Large intestine (tissue), 3 donors: Measurements from ENCODE around the gene CD207. TPM values are rescaled to one million over a fixed set of nuclear protein-coding genes. Genes with fewer than 3 reads are reported as not detected.
"Not testable (repeated sequence)": the region's sequence is repeated elsewhere in the genome, so short reads cannot be mapped to it uniquely, and the experiment has no call there.

Experiments
- DNase-seq, 2 donors: peaks; one replicate each; pipeline versions ENCODE4 v3.0.0 to v3.0.0-alpha.2; 2013
- H3K27ac ChIP-seq: one replicate; pipeline ENCODE4 v1.5.1; 2013; ENCODE audit warnings: low read length
- H3K27me3 ChIP-seq: 2 replicates; pipeline ENCODE4 v1.6.1; 2013; ENCODE audit warnings: low read length; ENCODE audit not compliant: control insufficient read depth, insufficient read depth
- H3K36me3 ChIP-seq: 2 replicates; pipeline ENCODE4 v1.6.1; 2013; ENCODE audit warnings: low read length; ENCODE audit not compliant: control insufficient read depth, insufficient read depth
- H3K4me1 ChIP-seq: one replicate; pipeline ENCODE4 v1.6.1; 2013; ENCODE audit warnings: low read length; ENCODE audit not compliant: control insufficient read depth, insufficient read depth
- H3K4me3 ChIP-seq: one replicate; pipeline ENCODE4 v1.5.1; 2013; ENCODE audit warnings: low read length
- H3K9me3 ChIP-seq: one replicate; pipeline ENCODE4 v1.6.1; 2013; ENCODE audit warnings: mild to moderate bottlenecking, low read depth, low read length, moderate library complexity; ENCODE audit not compliant: control insufficient read depth
- WGBS: methylation state at CpG from one replicate; pipeline ENCODE4 v1.1.5; 2013; ENCODE audit warnings: low lambda C conversion rate; ENCODE audit not compliant: insufficient coverage; 5-methylcytosine and 5-hydroxymethylcytosine counted together
- polyA plus RNA-seq: library from polyadenylated mRNA; unstranded; fragments of 120-200 nt; gene quantifications from one replicate; pipeline ENCODE4 v1.2.1, GENCODE V29; 2013

Gene CD207
- polyA plus RNA-seq, 1 donor: 1.9 TPM

- Histone ChIP-seq H3K27me3 (peaks cover 8% of the 10 kb centered on the region), H3K36me3 (no peaks in the 10 kb centered on the region), H3K27ac (no peak overlapping the region), H3K4me3 (no peak overlapping the region), H3K9me3 (no peaks in the 10 kb centered on the region), H3K4me1 (no peaks in the 10 kb centered on the region)
- WGBS: no CpG with 5 or more reads among the region's 12 CpGs
- no peak for DNase-seq
Measured at GRCh38 chr2:70808983-70809958, 26.3 kb downstream of the CD207 start.

- 94% methylated on average over 4 of the region's 4 CpGs for WGBS
- DNase-seq: no peak
- Histone ChIP-seq H3K27ac (no peak overlapping the region), H3K4me3 (no peak overlapping the region), H3K27me3 (peaks cover 5% of the 10 kb centered on the region), H3K9me3 (no peaks in the 10 kb centered on the region), H3K4me1 (no peaks in the 10 kb centered on the region), H3K36me3 (no peaks in the 10 kb centered on the region)
Measured at GRCh38 chr2:70807828-70808118, 27.8 kb downstream of the CD207 start.

- no peak for DNase-seq
- no CpG with 5 or more reads among the region's 6 CpGs for WGBS
- Histone ChIP-seq H3K27ac (no peak overlapping the region), H3K36me3 (no peaks in the 10 kb centered on the region), H3K4me3 (no peak overlapping the region), H3K9me3 (no peaks in the 10 kb centered on the region), H3K27me3 (peaks cover 5% of the 10 kb centered on the region), H3K4me1 (no peaks in the 10 kb centered on the region)
Measured at GRCh38 chr2:70807102-70807827, 28.4 kb downstream of the CD207 start.

DNA sequence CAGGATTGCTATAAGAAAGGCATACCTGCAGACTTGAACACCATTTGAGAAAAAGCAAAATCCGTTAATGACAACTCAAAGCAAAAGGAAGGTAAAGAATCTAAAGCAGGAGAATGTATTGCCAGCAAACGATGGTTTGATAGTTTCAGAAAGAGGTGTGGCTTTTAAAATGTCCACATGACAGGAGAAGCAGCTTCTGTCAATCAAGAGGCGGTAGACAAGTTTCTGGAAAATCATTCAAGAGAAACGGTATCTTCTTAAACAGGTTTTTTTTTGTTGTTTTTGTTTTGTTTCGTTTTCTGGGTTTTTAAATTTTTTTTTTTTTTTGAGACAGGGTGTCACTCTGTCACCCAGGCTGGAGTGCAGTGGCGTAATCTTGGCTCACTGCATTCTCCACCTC lies 29.0 kb downstream of the CD207 start:
- no peaks in the 10 kb centered on the region for H3K36me3 ChIP-seq
- no peaks in the 10 kb centered on the region for H3K4me1 ChIP-seq
- H3K27me3 ChIP-seq: peaks cover 10% of the 10 kb centered on the region
- H3K9me3 ChIP-seq: no peaks in the 10 kb centered on the region
- H3K27ac ChIP-seq: no peak overlapping the region
- no peak for DNase-seq
- H3K4me3 ChIP-seq: no peak overlapping the region
- 67% methylated on average over 3 of the region's 6 CpGs for WGBS

DNA sequence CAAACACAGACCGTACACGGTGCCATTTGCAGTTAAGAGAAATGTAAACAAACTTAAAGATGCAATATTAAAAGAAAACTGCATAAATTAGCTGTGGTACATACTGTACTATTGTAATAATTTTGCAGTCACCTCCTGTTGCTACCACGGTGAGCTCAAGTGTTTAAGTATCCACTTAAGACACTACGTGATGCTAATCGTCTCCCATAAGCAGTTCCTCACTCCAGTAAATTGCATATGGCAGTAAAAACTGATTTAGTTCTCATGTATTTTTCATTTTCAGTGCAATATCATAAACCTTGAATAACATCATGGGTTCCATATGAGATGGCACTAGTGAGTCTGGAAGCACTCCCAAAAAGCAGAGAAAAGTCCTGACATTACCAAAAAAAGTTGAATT lies 29.6 kb downstream of the CD207 start:
- Histone ChIP-seq H3K36me3 (no peaks in the 10 kb centered on the region), H3K9me3 (no peaks in the 10 kb centered on the region), H3K27ac (no peak overlapping the region), H3K4me3 (no peak overlapping the region), H3K27me3 (peaks cover 13% of the 10 kb centered on the region), H3K4me1 (no peaks in the 10 kb centered on the region)
- WGBS: 76% methylated on average over 5 of the region's 5 CpGs
- no peak for DNase-seq

GRCh38 chr2:70801607-70802263 lies 33.9 kb downstream of the CD207 start:
- no peak overlapping the region for H3K27ac ChIP-seq
- WGBS: no CpG with 5 or more reads among the region's 10 CpGs
- peaks cover 15% of the 10 kb centered on the region for H3K27me3 ChIP-seq
- DNase-seq: no peak
- H3K4me1 ChIP-seq: no peaks in the 10 kb centered on the region
- no peaks in the 10 kb centered on the region for H3K36me3 ChIP-seq
- H3K9me3 ChIP-seq: no peaks in the 10 kb centered on the region
- H3K4me3 ChIP-seq: no peak overlapping the region

- Histone ChIP-seq H3K27me3 (peaks cover 15% of the 10 kb centered on the region), H3K36me3 (no peaks in the 10 kb centered on the region), H3K4me1 (no peaks in the 10 kb centered on the region), H3K9me3 (no peaks in the 10 kb centered on the region), H3K27ac (no peak overlapping the region), H3K4me3 (no peak overlapping the region)
- no peak for DNase-seq
- 100% methylated on average over 1 of the region's 2 CpGs for WGBS
Measured at GRCh38 chr2:70799706-70800105, 35.9 kb downstream of the CD207 start.

DNA sequence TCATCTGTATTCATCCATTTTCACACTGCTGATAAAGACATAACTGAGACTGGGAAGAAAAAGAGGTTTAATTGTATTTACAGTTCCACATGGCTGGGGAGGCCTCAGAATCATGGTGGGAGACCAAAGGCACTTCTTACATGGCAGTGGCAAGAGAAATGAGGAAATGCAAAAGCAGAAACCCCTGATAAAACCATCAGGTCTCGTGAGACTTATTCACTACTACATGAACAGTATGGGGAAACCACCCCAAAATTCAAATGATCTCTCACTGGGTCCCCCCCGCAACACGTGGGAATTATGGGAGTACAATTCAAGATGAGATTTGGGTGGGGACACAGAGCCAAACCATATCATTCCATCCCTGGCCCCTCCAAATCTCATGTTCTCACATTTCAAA lies 37.6 kb downstream of the CD207 start:
- not testable (repeated sequence) for H3K27ac ChIP-seq, H3K4me1 ChIP-seq, DNase-seq, H3K9me3 ChIP-seq, H3K36me3 ChIP-seq, H3K4me3 ChIP-seq
- no CpG with 5 or more reads among the region's 3 CpGs for WGBS
- H3K27me3 ChIP-seq: peaks cover 30% of the 10 kb centered on the region

DNA sequence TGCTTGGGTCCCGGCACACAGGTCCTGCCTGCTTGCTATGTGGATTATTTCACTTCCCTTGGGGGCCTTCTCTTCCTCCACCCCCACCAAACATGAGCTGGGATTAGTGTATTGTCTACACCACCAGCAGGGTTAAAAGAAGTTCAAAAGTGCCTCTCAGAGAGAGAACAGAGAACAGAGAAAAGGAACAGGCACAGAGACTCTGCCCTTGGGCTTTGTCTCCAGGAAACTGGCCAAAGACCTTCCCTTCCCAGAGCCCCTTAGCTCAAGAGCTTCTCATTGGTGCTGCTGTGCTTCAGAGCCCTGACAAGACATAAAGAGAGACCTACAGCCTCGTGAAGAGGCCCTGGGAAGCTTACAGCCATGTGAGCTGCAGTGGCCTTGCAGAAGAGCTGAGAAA lies 38.1 kb downstream of the CD207 start:
- no peak overlapping the region for H3K27ac ChIP-seq
- no peak overlapping the region for H3K4me3 ChIP-seq
- no peaks in the 10 kb centered on the region for H3K36me3 ChIP-seq
- no CpG with 5 or more reads among the region's 2 CpGs for WGBS
- peaks cover 33% of the 10 kb centered on the region for H3K27me3 ChIP-seq
- H3K9me3 ChIP-seq: no peaks in the 10 kb centered on the region
- no peak for DNase-seq
- H3K4me1 ChIP-seq: no peaks in the 10 kb centered on the region

DNA sequence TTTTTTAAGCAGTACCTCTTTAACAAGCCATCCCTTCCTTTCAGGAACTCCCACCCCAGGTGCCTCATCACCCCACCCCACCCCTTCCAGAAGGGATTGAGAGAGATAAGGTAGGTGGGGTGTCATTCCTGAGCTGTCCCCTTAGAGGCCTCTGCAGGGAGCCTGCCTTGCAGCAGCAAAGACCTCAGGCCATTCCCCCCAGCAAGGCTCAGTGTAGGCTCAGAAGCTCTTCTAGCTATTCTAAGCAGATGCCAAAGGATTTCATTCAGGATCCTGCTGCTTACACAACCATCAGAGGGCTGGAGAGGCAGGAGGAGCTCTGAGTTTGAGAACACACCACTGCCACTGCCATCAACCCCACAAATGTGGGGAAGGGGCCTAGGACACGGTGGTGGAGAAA lies 39.4 kb downstream of the CD207 start:
- Histone ChIP-seq H3K4me1 (no peaks in the 10 kb centered on the region), H3K27me3 (peaks cover 37% of the 10 kb centered on the region)
- no CpG with 5 or more reads among the region's 1 CpG for WGBS

More for the DNA sequence above, 39.4 kb downstream of the CD207 start:
- H3K4me3 ChIP-seq: no peak overlapping the region
- no peaks in the 10 kb centered on the region for H3K36me3 ChIP-seq
- no peaks in the 10 kb centered on the region for H3K9me3 ChIP-seq
- H3K27ac ChIP-seq: no peak overlapping the region
- no peak for DNase-seq
